HepG2 (cell line): ENCODE data around the gene SH3D19. TPM values are rescaled to one million over a fixed set of nuclear protein-coding genes. Genes with fewer than 3 reads are reported as not detected.
A peak's percentile ranks its signal among the peaks of the same experiment; 100 is the strongest.

Experiments used
- ATAC-seq: fragments of 200-7000 bp; cut with Tn5 transposase; 3 replicates; pipeline ENCODE4 v1.9.1; 2020; ENCODE audit warnings: mild to moderate bottlenecking, moderate library complexity
- BruUV-seq: library from RNA; stranded (reverse); fragments of 400-500 nt; replicated peaks from 2 replicates; lab custom pipeline; 2021; lab: Mats Ljungman, UMichigan
- CTCF ChIA-PET: fragments of 300-600 bp; formaldehyde crosslinking; extraction: SDS; loops from one replicate; lab custom pipeline; 2021; ENCODE audit warnings: low total read pairs, inconsistent platforms, low intra/inter-chr PET ratio; lab: Yijun Ruan, JAX
- POLR2A ChIA-PET: fragments of 350-600 bp; sonication (Branson Sonifier 250); formaldehyde crosslinking; loops from one replicate; lab custom pipeline; 2020; ENCODE audit warnings: antibody characterized with exemption, inconsistent platforms; lab: Yijun Ruan, JAX
- DNase-seq: peaks from one replicate; pipeline ENCODE4 v3.0.0-alpha.2; 2015; ENCODE audit warnings: low spot score
- FAIRE-seq: peaks from 3 replicates; lab custom pipeline; 2011; peaks lifted over from hg19 to GRCh38; lab: Jason Lieb, UNC
- H2AFZ ChIP-seq: one replicate; pipeline ENCODE4 v1.6.1; 2011; ENCODE audit warnings: low read length, inconsistent platforms
- H3K27ac ChIP-seq: fragments of 300-600 bp; 3 replicates; pipeline ENCODE4 v1.8.0; 2011; ENCODE audit warnings: mixed run types, mild to moderate bottlenecking, mixed read lengths, low read length, inconsistent platforms; ENCODE audit not compliant: insufficient read depth; ENCODE audit errors: extremely low read length
- H3K27me3 ChIP-seq, 2 experiments: fragments of 200-600 bp in 1 of 2; 2 replicates in 1 of 2; 3 replicates in 1 of 2; pipeline versions ENCODE4 v1.6.0 to v1.8.0; 2011; ENCODE audit warnings: low read length in 2 of 2, mild to moderate bottlenecking in 2 of 2, moderate library complexity in 2 of 2, inconsistent platforms in 1 of 2; ENCODE audit not compliant: insufficient read depth in 2 of 2, control insufficient read depth in 1 of 2
- H3K36me3 ChIP-seq, 2 experiments: fragments of 200-600 bp in 1 of 2; replicated peaks in 1 of 2; 2 replicates in 1 of 2; 3 replicates in 1 of 2; pipeline versions ENCODE4 v1.5.1 to v1.8.0; 2011; ENCODE audit warnings: low read length in 2 of 2, inconsistent platforms in 1 of 2; ENCODE audit not compliant: insufficient read depth in 2 of 2, control insufficient read depth in 1 of 2
- H3K4me1 ChIP-seq: 2 replicates; pipeline ENCODE4 v1.5.1; 2012; ENCODE audit warnings: low read length, inconsistent platforms; ENCODE audit not compliant: insufficient read depth
- H3K4me2 ChIP-seq: 2 replicates; pipeline ENCODE4 v1.6.0; 2011; ENCODE audit warnings: low read depth, low read length, inconsistent platforms
- H3K4me3 ChIP-seq, 3 experiments: fragments of 200-600 bp in 1 of 3; sonication (generic), shearing (Covaris generic) in 1 of 3; replicated peaks in 1 of 3; 2 replicates each; pipeline ENCODE4 v1.5.1; 2011 to 2016; ENCODE audit warnings: low read length in 3 of 3, inconsistent platforms in 2 of 3, low read depth in 2 of 3, mild to moderate bottlenecking in 2 of 3, control low read depth in 1 of 3, mixed read lengths in 1 of 3; ENCODE audit not compliant: insufficient read depth in 1 of 3
- H3K79me2 ChIP-seq: one replicate; pipeline ENCODE4 v1.6.1; 2011; ENCODE audit warnings: low read length, inconsistent platforms; ENCODE audit not compliant: insufficient read depth
- H3K9ac ChIP-seq: 2 replicates; pipeline ENCODE4 v1.6.0; 2011; ENCODE audit warnings: mild to moderate bottlenecking, low read depth, low read length, inconsistent platforms; ENCODE audit not compliant: insufficient read depth
- H3K9me3 ChIP-seq: 2 replicates; pipeline ENCODE4 v1.5.1; 2012; ENCODE audit warnings: mild to moderate bottlenecking, low read length
- H4K20me1 ChIP-seq: 2 replicates; pipeline ENCODE4 v1.6.0; 2011; ENCODE audit warnings: inconsistent platforms, mild to moderate bottlenecking, low read length, moderate library complexity; ENCODE audit not compliant: insufficient read depth
- AGO2 ChIP-seq: fragments of 200-400 bp; formaldehyde crosslinking; optimal IDR thresholded peaks from 2 replicates; pipeline ENCODE3; 2017; ENCODE audit warnings: mild to moderate bottlenecking, low read depth, low read length, moderate library complexity
- FOSL2 ChIP-seq: sonication (generic); formaldehyde crosslinking; IDR thresholded peaks from 2 replicates; pipeline ENCODE4 v1.4.0; 2020; ENCODE audit warnings: missing genetic modification reagents
- MEIS1 ChIP-seq: sonication (generic); formaldehyde crosslinking; IDR thresholded peaks from 2 replicates; pipeline ENCODE4 v1.9.0; 2021; ENCODE audit warnings: mild to moderate bottlenecking, missing genetic modification reagents, moderate library complexity, borderline replicate concordance
- MTA1 ChIP-seq: sonication (generic); formaldehyde crosslinking; IDR thresholded peaks from 2 replicates; pipeline ENCODE4 v1.4.0; 2020; ENCODE audit warnings: missing genetic modification reagents, mild to moderate bottlenecking, borderline replicate concordance
- NR2F6 ChIP-seq, 2 experiments: IDR thresholded peaks; 2 replicates each; pipeline ENCODE4 v1.6.1; 2016; ENCODE audit warnings: antibody characterized with exemption in 1 of 2, mild to moderate bottlenecking in 1 of 2
- POLR2AphosphoS5 ChIP-seq: IDR thresholded peaks from 2 replicates; pipeline ENCODE4 v1.6.1; 2012; ENCODE audit warnings: low read depth, low read length
- PRPF4 ChIP-seq: fragments of 200-400 bp; formaldehyde crosslinking; IDR thresholded peaks from 2 replicates; pipeline ENCODE4 v1.6.1; 2016; ENCODE audit warnings: low read length, low read depth; ENCODE audit not compliant: poor library complexity, severe bottlenecking
- SRY ChIP-seq: sonication (generic); formaldehyde crosslinking; IDR thresholded peaks from 2 replicates; pipeline ENCODE4 v1.8.0; 2022; ENCODE audit warnings: mild to moderate bottlenecking, missing genetic modification reagents
- TARDBP ChIP-seq: sonication (generic); formaldehyde crosslinking; IDR thresholded peaks from 2 replicates; pipeline ENCODE4 v1.8.0; 2022; ENCODE audit warnings: mild to moderate bottlenecking, missing genetic modification reagents
- TMF1 ChIP-seq: sonication (generic); formaldehyde crosslinking; IDR thresholded peaks from 2 replicates; pipeline ENCODE4 v1.8.1; 2022; ENCODE audit warnings: low read depth, missing genetic modification reagents
- ZNF256 ChIP-seq: sonication (generic); formaldehyde crosslinking; conservative IDR thresholded peaks from 2 replicates; pipeline ENCODE4 v1.4.0; 2020; ENCODE audit warnings: missing genetic modification reagents
- ZNF550 ChIP-seq: sonication (generic); formaldehyde crosslinking; IDR thresholded peaks from 2 replicates; pipeline ENCODE4 v1.4.0; 2020; ENCODE audit warnings: mild to moderate bottlenecking, missing genetic modification reagents, borderline replicate concordance
- ZNF780A ChIP-seq: sonication (generic); formaldehyde crosslinking; IDR thresholded peaks from 2 replicates; pipeline ENCODE4 v1.8.0; 2022; ENCODE audit warnings: mild to moderate bottlenecking, missing genetic modification reagents, moderate library complexity
- WGBS: methylation state at CpG from one replicate; pipeline ENCODE4 v1.1.6; 2017; ENCODE audit warnings: low lambda C conversion rate; 5-methylcytosine and 5-hydroxymethylcytosine counted together
- in situ Hi-C: cut with HindIII; loops from 2 replicates; pipeline ENCODE4 v1.10.0; 2017; ENCODE audit warnings: low pct_unique_long_range_greater_than_20kb; ENCODE audit not compliant: extremely low pct_ligation_motif_present
- intact Hi-C: fragments of 100-400 bp; cut with micrococcal nuclease; formaldehyde crosslinking; loops from one replicate; pipeline ENCODE4 v1.10.0; 2022; ENCODE audit not compliant: unreplicated experiment
- polyA plus RNA-seq, 8 experiments: library from polyadenylated mRNA; depleted of rRNA in 3 of 8; stranded (reverse) in 7 of 8; unstranded in 1 of 8; fragments of >200 nt; fragmentation: Illumina TruSeq in 4 of 8; extraction: Trizol in 4 of 8; gene quantifications; 2 replicates each; pipeline versions ENCODE4 v1.2.1 to v1.2.3, GENCODE V29; 2011 to 2016; ENCODE audit warnings: low read depth in 4 of 8, missing spikeins in 1 of 8, mixed read lengths in 1 of 8; ENCODE audit not compliant: insufficient read depth in 1 of 8
- total RNA-seq, 5 experiments: library from RNA; depleted of rRNA; stranded (reverse); fragments of >200 nt; fragmentation: Illumina TruSeq; extraction: Trizol; gene quantifications; 2 replicates each; pipeline ENCODE4 v1.2.3, GENCODE V29; 2016; ENCODE audit warnings: low read depth in 1 of 5
- TF ChIP-seq, protein P1 (sequence below): sonication (generic); formaldehyde crosslinking; IDR thresholded peaks from 2 replicates; pipeline ENCODE4 v1.4.0; 2020; ENCODE audit warnings: missing genetic modification reagents
- TF ChIP-seq, protein P2 (sequence below): sonication (generic); formaldehyde crosslinking; IDR thresholded peaks from 2 replicates; pipeline ENCODE4 v1.8.1; 2023; ENCODE audit warnings: missing genetic modification reagents, mild to moderate bottlenecking, borderline replicate concordance
- TF ChIP-seq, protein P3 (sequence below): sonication (generic); formaldehyde crosslinking; IDR thresholded peaks from 2 replicates; pipeline ENCODE4 v1.5.0; 2020; ENCODE audit warnings: missing genetic modification reagents

Gene SH3D19
- total and polyA plus RNA-seq, 2 of the 13 experiments (the other 11 are each of a cell fraction or from before 2014, with no cell fraction given): 31.2 to 38.0 TPM

DNA sequence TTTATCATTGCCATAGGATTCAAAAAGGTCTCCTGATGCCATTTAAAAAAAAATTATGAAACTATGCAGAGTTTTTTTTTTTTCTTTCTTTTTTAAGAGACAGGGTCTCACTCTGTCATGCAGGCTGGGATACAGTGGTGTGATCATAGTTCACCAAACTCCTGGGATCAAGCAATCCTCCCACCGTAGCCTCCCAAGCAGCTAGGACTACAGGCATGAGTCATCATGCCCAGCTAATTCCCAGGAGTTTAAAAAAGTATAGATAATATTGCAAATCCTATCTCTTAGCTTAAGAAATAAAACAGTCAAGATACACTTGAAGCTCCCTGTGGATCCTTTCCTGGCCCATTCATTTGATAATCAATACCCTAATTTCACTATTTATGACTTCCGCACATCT lies 107.1 kb downstream of the SH3D19 start:
- H3K27ac ChIP-seq: no peak overlapping the region
- no peak for DNase-seq
- 0 out of 2 replicates have a peak, but pooled peaks cover 15% of the 10 kb centered on the region for H3K4me1 ChIP-seq
- H3K4me2 ChIP-seq: no peak overlapping the region
- intact Hi-C loops: no loop called here
- ChIA-PET CTCF (no interaction called here), POLR2A (interaction anchor here (1.0 kb wide), 1 partner anchor 107 kb away, joined by 3 read pairs; the partner anchor contains the start of gene SH3D19)
- ATAC-seq: no peak
- no peaks in the 10 kb centered on the region; the same call in 1 of the 2 replicates for H4K20me1 ChIP-seq
- H3K27me3 ChIP-seq: no peaks in the 10 kb centered on the region
- WGBS: 77% methylated on average over 2 of the region's 2 CpGs
- no TSS peak for BruUV-seq
- H3K79me2 ChIP-seq: peaks cover 2% of the 10 kb centered on the region
- no peak for FAIRE-seq
- peaks cover 9 to 36% of the 10 kb centered on the region in 2 experiments; a peak in 4 of 5 replicates for H3K36me3 ChIP-seq
- no peaks in the 10 kb centered on the region for H3K9me3 ChIP-seq
- no peak overlapping the region for H3K9ac ChIP-seq
- no peak overlapping the region for H2AFZ ChIP-seq
- in situ Hi-C loops: no loop called here
- no peak for TF ChIP-seq MEIS1 (CRISPR knock-in tag)
- no peak for TF ChIP-seq TARDBP (CRISPR knock-in tag)
- no peak for TF ChIP-seq PRPF4
- TF ChIP-seq FOSL2: peak; percentile 76
- TF ChIP-seq, all 625 proteins: peak for 1
- H3K4me3 ChIP-seq: no peak overlapping the region

DNA sequence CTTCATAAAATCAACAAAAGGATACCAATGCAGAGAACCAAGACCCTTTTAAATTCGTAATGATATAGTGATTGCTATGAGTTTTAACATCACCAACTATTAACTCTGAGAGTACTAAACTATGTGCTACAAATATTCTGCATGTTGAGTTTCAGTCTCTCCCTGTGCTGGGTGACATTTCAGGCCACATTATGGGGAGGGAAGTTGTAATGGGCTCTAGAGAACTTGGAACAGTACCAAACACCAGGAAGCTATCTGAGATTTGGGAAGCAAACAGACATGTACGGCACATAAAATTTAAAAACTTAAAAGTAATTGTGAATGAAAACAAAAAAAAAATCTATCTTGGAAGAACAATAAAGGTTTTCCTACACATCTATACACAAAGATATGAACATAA lies 108.1 kb downstream of the SH3D19 start:
- no peaks in the 10 kb centered on the region for H3K27me3 ChIP-seq
- no TSS peak for BruUV-seq
- no peak overlapping the region for H3K4me3 ChIP-seq
- no peak overlapping the region for H3K4me2 ChIP-seq
- H3K4me1 ChIP-seq: 0 out of 2 replicates have a peak, but pooled peaks cover 15% of the 10 kb centered on the region
- FAIRE-seq (no peak), ATAC-seq (no peak), DNase-seq (no peak)
- ChIA-PET POLR2A (no interaction called here), CTCF (no interaction called here)
- H4K20me1 ChIP-seq: no peaks in the 10 kb centered on the region; the same call in 1 of the 2 replicates
- no peaks in the 10 kb centered on the region for H3K9me3 ChIP-seq
- intact Hi-C loops (no loop called here), in situ Hi-C loops (no loop called here)
- H2AFZ ChIP-seq: no peak overlapping the region
- H3K9ac ChIP-seq: no peak overlapping the region
- no peak overlapping the region for H3K27ac ChIP-seq
- peaks cover 2% of the 10 kb centered on the region for H3K79me2 ChIP-seq
- whole genome bisulfite sequencing: 97% methylated on average over 2 of the region's 2 CpGs
- H3K36me3 ChIP-seq: peaks cover 10 to 41% of the 10 kb centered on the region in 2 experiments; a peak in 4 of 5 replicates
- TF ChIP-seq AGO2 (no peak), ZNF550 (no peak), NR2F6 (IDR thresholded peaks at IDR 0.05) (no peak), NR2F6 (CRISPR knock-in tag; IDR thresholded peaks at IDR 0.05) (no peak), ZNF256 (no peak), MTA1 (CRISPR knock-in tag) (no peak), POLR2AphosphoS5 (no peak), SRY (CRISPR knock-in tag) (no peak), ZNF780A (CRISPR knock-in tag) (no peak), TMF1 (CRISPR knock-in tag) (no peak)
- TF ChIP-seq, protein P1, sequence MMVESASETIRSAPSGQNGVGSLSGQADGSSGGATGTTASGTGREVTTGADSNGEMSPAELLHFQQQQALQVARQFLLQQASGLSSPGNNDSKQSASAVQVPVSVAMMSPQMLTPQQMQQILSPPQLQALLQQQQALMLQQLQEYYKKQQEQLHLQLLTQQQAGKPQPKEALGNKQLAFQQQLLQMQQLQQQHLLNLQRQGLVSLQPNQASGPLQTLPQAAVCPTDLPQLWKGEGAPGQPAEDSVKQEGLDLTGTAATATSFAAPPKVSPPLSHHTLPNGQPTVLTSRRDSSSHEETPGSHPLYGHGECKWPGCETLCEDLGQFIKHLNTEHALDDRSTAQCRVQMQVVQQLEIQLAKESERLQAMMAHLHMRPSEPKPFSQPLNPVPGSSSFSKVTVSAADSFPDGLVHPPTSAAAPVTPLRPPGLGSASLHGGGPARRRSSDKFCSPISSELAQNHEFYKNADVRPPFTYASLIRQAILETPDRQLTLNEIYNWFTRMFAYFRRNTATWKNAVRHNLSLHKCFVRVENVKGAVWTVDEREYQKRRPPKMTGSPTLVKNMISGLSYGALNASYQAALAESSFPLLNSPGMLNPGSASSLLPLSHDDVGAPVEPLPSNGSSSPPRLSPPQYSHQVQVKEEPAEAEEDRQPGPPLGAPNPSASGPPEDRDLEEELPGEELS (CRISPR knock-in tag): no peak
- TF ChIP-seq, protein P2, sequence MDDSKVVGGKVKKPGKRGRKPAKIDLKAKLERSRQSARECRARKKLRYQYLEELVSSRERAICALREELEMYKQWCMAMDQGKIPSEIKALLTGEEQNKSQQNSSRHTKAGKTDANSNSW (CRISPR knock-in tag): no peak
- TF ChIP-seq, protein P3, sequence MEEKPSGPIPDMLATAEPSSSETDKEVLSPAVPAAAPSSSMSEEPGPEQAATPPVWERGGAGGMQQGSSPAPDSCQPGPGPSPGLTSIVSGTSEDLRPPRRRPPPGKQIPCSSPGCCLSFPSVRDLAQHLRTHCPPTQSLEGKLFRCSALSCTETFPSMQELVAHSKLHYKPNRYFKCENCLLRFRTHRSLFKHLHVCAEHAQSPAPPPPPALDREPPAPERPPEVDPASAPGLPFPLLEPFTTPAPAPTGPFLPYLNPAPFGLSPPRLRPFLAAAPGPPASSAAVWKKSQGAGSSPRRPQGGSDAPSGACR (CRISPR knock-in tag): no peak
